ENCODE results near the gene BBS9. TPM values are rescaled to one million over a fixed set of nuclear protein-coding genes. Genes with fewer than 3 reads are reported as not detected.

BBS9 gene
- total RNA-seq, 2 experiments from 2014 or later, result 8.9 to 10.1 TPM

- no peaks in the 10 kb centered on the region for H3K27me3 Mint-ChIP-seq
- peaks cover 8% of the 10 kb centered on the region for H3K9me3 Mint-ChIP-seq
- H3K27ac Mint-ChIP-seq, result no peak overlapping the region
- DNase-seq, result no peak
- POLR2A ChIA-PET, result no interaction called here
- H3K36me3 Mint-ChIP-seq (ENCODE audit: low read depth), result no peaks in the 10 kb centered on the region
- H3K4me1 Mint-ChIP-seq, result peaks cover 9% of the 10 kb centered on the region
- H3K4me3 Mint-ChIP-seq, result no peak overlapping the region
- CTCF ChIA-PET, result no interaction called here
These were observed 13.2 kb downstream of the BBS9 start for GRCh38 chr7:33142585-33142984.

- Mint-ChIP-seq H3K4me3 (no peak overlapping the region), H3K27me3 (no peaks in the 10 kb centered on the region), H3K4me1 (peaks cover 9% of the 10 kb centered on the region), H3K27ac (no peak overlapping the region), H3K9me3 (peaks cover 8% of the 10 kb centered on the region), H3K36me3 (ENCODE audit: low read depth) (no peaks in the 10 kb centered on the region)
- DNase-seq, result no peak
- ChIA-PET POLR2A (no interaction called here), CTCF (interaction anchor here (0.6 kb wide), 1 partner anchor 840 kb away, joined by 3 read pairs; no protein-coding TSS in a partner anchor)
These were observed 14.8 kb downstream of the BBS9 start for GRCh38 chr7:33143996-33144718.

- Mint-ChIP-seq H3K27me3 (no peaks in the 10 kb centered on the region), H3K4me1 (peaks cover 9% of the 10 kb centered on the region), H3K4me3 (no peak overlapping the region), H3K27ac (no peak overlapping the region), H3K36me3 (ENCODE audit: low read depth) (no peaks in the 10 kb centered on the region), H3K9me3 (peaks cover 8% of the 10 kb centered on the region)
- CTCF ChIA-PET, result interaction anchor here (0.6 kb wide), 1 partner anchor 839 kb away, joined by 3 read pairs; no protein-coding TSS in a partner anchor
- POLR2A ChIA-PET, result no interaction called here
- no peak for DNase-seq
These were observed 15.8 kb downstream of the BBS9 start for GRCh38 chr7:33145156-33145555.

- Mint-ChIP-seq H3K4me3 (no peak overlapping the region), H3K36me3 (ENCODE audit: low read depth) (no peaks in the 10 kb centered on the region), H3K27me3 (no peaks in the 10 kb centered on the region), H3K27ac (no peak overlapping the region), H3K9me3 (no peaks in the 10 kb centered on the region), H3K4me1 (no peaks in the 10 kb centered on the region)
- ChIA-PET POLR2A (no interaction called here), CTCF (no interaction called here)
- DNase-seq, result no peak
These were observed 22.7 kb downstream of the BBS9 start for GRCh38 chr7:33152087-33152486.

- Mint-ChIP-seq H3K36me3 (ENCODE audit: low read depth) (peaks cover 2% of the 10 kb centered on the region), H3K4me3 (no peak overlapping the region), H3K4me1 (peaks cover 1% of the 10 kb centered on the region), H3K27ac (no peak overlapping the region), H3K27me3 (no peaks in the 10 kb centered on the region), H3K9me3 (no peaks in the 10 kb centered on the region)
- POLR2A ChIA-PET, result no interaction called here
- CTCF ChIA-PET, result no interaction called here
- no peak for DNase-seq
These were observed 26.4 kb downstream of the BBS9 start for GRCh38 chr7:33155811-33156210.

- Mint-ChIP-seq H3K4me3 (no peak overlapping the region), H3K9me3 (no peaks in the 10 kb centered on the region), H3K27ac (no peak overlapping the region), H3K4me1 (peaks cover 1% of the 10 kb centered on the region), H3K27me3 (no peaks in the 10 kb centered on the region), H3K36me3 (ENCODE audit: low read depth) (peaks cover 2% of the 10 kb centered on the region)
- ChIA-PET CTCF (no interaction called here), POLR2A (no interaction called here)
- DNase-seq, result no peak
These were observed 27.1 kb downstream of the BBS9 start for GRCh38 chr7:33156441-33156840.

- no peak for DNase-seq
- ChIA-PET CTCF (no interaction called here), POLR2A (no interaction called here)
- no peaks in the 10 kb centered on the region for H3K9me3 Mint-ChIP-seq
- no peak overlapping the region for H3K4me3 Mint-ChIP-seq
- peaks cover 2% of the 10 kb centered on the region for H3K36me3 Mint-ChIP-seq (ENCODE audit: low read depth)
- H3K27me3 Mint-ChIP-seq, result no peaks in the 10 kb centered on the region
- H3K4me1 Mint-ChIP-seq, result peaks cover 1% of the 10 kb centered on the region
- no peak overlapping the region for H3K27ac Mint-ChIP-seq
These were observed 27.9 kb downstream of the BBS9 start for GRCh38 chr7:33157311-33157710.

- peaks cover 2% of the 10 kb centered on the region for H3K36me3 Mint-ChIP-seq (ENCODE audit: low read depth)
These were observed 28.4 kb downstream of the BBS9 start for GRCh38 chr7:33157781-33158180.

GRCh38 chr7:33177876-33178275, 48.5 kb downstream of the BBS9 start:
- no peaks in the 10 kb centered on the region for H3K27me3 Mint-ChIP-seq
- no peaks in the 10 kb centered on the region for H3K4me1 Mint-ChIP-seq
- ChIA-PET POLR2A (no interaction called here), CTCF (interaction anchor here (0.6 to 1.3 kb wide), 2 partner anchors 11 to 19 kb away, joined by 3 to 4 read pairs; no protein-coding TSS in a partner anchor)
- no peak overlapping the region for H3K4me3 Mint-ChIP-seq
- DNase-seq, result no peak
- peaks cover 4% of the 10 kb centered on the region for H3K36me3 Mint-ChIP-seq (ENCODE audit: low read depth)
- H3K9me3 Mint-ChIP-seq, result peaks cover 17% of the 10 kb centered on the region
- no peak overlapping the region for H3K27ac Mint-ChIP-seq

More at GRCh38 chr7:33157781-33158180, 28.4 kb downstream of the BBS9 start:
- no peak for DNase-seq
- Mint-ChIP-seq H3K27ac (no peak overlapping the region), H3K27me3 (no peaks in the 10 kb centered on the region), H3K9me3 (no peaks in the 10 kb centered on the region), H3K4me3 (no peak overlapping the region), H3K4me1 (peaks cover 1% of the 10 kb centered on the region)
- ChIA-PET POLR2A (no interaction called here), CTCF (no interaction called here)

- no peaks in the 10 kb centered on the region for H3K27me3 Mint-ChIP-seq
- CTCF ChIA-PET, result no interaction called here
- H3K4me1 Mint-ChIP-seq, result no peaks in the 10 kb centered on the region
These were observed 50.2 kb downstream of the BBS9 start for GRCh38 chr7:33179519-33179918.

GRCh38 chr7:33183504-33183903, 54.1 kb downstream of the BBS9 start:
- CTCF ChIA-PET, result no interaction called here
- Mint-ChIP-seq H3K27ac (no peak overlapping the region), H3K36me3 (ENCODE audit: low read depth) (peaks cover 4% of the 10 kb centered on the region), H3K4me1 (no peaks in the 10 kb centered on the region), H3K4me3 (no peak overlapping the region), H3K27me3 (no peaks in the 10 kb centered on the region), H3K9me3 (peaks cover 8% of the 10 kb centered on the region)
- DNase-seq, result no peak
- POLR2A ChIA-PET, result interaction anchor here (0.7 kb wide), 1 partner anchor 111 kb away, joined by 3 read pairs; no protein-coding TSS in a partner anchor

More at GRCh38 chr7:33179519-33179918, 50.2 kb downstream of the BBS9 start:
- Mint-ChIP-seq H3K9me3 (peaks cover 8% of the 10 kb centered on the region), H3K4me3 (no peak overlapping the region), H3K27ac (no peak overlapping the region), H3K36me3 (ENCODE audit: low read depth) (peaks cover 4% of the 10 kb centered on the region)
- POLR2A ChIA-PET, result no interaction called here
- no peak for DNase-seq

GRCh38 chr7:33184828-33185227, 55.5 kb downstream of the BBS9 start:
- no peak for DNase-seq
- ChIA-PET CTCF (no interaction called here), POLR2A (no interaction called here)
- Mint-ChIP-seq H3K27ac (no peak overlapping the region), H3K4me3 (no peak overlapping the region), H3K36me3 (ENCODE audit: low read depth) (peaks cover under 1% of the 10 kb centered on the region), H3K4me1 (no peaks in the 10 kb centered on the region), H3K27me3 (no peaks in the 10 kb centered on the region), H3K9me3 (peaks cover 5% of the 10 kb centered on the region)

- H3K27me3 Mint-ChIP-seq, result no peaks in the 10 kb centered on the region
- H3K9me3 Mint-ChIP-seq, result peaks cover 3% of the 10 kb centered on the region
- no peak overlapping the region for H3K27ac Mint-ChIP-seq
- H3K4me3 Mint-ChIP-seq, result no peak overlapping the region
- peak; percentile 22 for DNase-seq
- H3K36me3 Mint-ChIP-seq (ENCODE audit: low read depth), result no peaks in the 10 kb centered on the region
- ChIA-PET CTCF (no interaction called here), POLR2A (no interaction called here)
- peaks cover 6% of the 10 kb centered on the region for H3K4me1 Mint-ChIP-seq
These were observed 56.4 kb downstream of the BBS9 start for GRCh38 chr7:33185786-33186185.

- H3K4me3 Mint-ChIP-seq, result no peak overlapping the region
- no peak for DNase-seq
- H3K36me3 Mint-ChIP-seq (ENCODE audit: low read depth), result no peaks in the 10 kb centered on the region
- no peaks in the 10 kb centered on the region for H3K9me3 Mint-ChIP-seq
- no peaks in the 10 kb centered on the region for H3K27me3 Mint-ChIP-seq
- no peak overlapping the region for H3K27ac Mint-ChIP-seq
- H3K4me1 Mint-ChIP-seq, result peaks cover 10% of the 10 kb centered on the region
- ChIA-PET POLR2A (no interaction called here), CTCF (no interaction called here)
These were observed 56.8 kb downstream of the BBS9 start for GRCh38 chr7:33186192-33186591.

Data from activated CD4-positive, alpha-beta T cell treated with anti-CD3 and anti-CD28 coated beads, Interleukin-2, amount 10 ng/mL, durations not matched to agents 7 days and 5 days (primary cell).